HepG2 (cell line): ENCODE measurements around the gene CRYM. TPM values are rescaled to one million over a fixed set of nuclear protein-coding genes. Genes with fewer than 3 reads are reported as not detected.

Source experiments
- ATAC-seq: fragments of 200-7000 bp; cut with Tn5 transposase; 3 replicates; pipeline ENCODE4 v1.9.1; 2020; ENCODE audit warnings: mild to moderate bottlenecking, moderate library complexity
- BruUV-seq: library from RNA; stranded (reverse); fragments of 400-500 nt; replicated peaks from 2 replicates; lab custom pipeline; 2021; lab: Mats Ljungman, UMichigan
- CTCF ChIA-PET: fragments of 300-600 bp; formaldehyde crosslinking; extraction: SDS; loops from one replicate; lab custom pipeline; 2021; ENCODE audit warnings: low total read pairs, inconsistent platforms, low intra/inter-chr PET ratio; lab: Yijun Ruan, JAX
- POLR2A ChIA-PET: fragments of 350-600 bp; sonication (Branson Sonifier 250); formaldehyde crosslinking; loops from one replicate; lab custom pipeline; 2020; ENCODE audit warnings: antibody characterized with exemption, inconsistent platforms; lab: Yijun Ruan, JAX
- DNase-seq: peaks from one replicate; pipeline ENCODE4 v3.0.0-alpha.2; 2015; ENCODE audit warnings: low spot score
- FAIRE-seq: peaks from 3 replicates; lab custom pipeline; 2011; peaks lifted over from hg19 to GRCh38; lab: Jason Lieb, UNC
- H2AFZ ChIP-seq: one replicate; pipeline ENCODE4 v1.6.1; 2011; ENCODE audit warnings: low read length, inconsistent platforms
- H3K27ac ChIP-seq: fragments of 300-600 bp; 3 replicates; pipeline ENCODE4 v1.8.0; 2011; ENCODE audit warnings: mixed run types, mild to moderate bottlenecking, mixed read lengths, low read length, inconsistent platforms; ENCODE audit not compliant: insufficient read depth; ENCODE audit errors: extremely low read length
- H3K27me3 ChIP-seq, 2 experiments: fragments of 200-600 bp in 1 of 2; 2 replicates in 1 of 2; 3 replicates in 1 of 2; pipeline versions ENCODE4 v1.6.0 to v1.8.0; 2011; ENCODE audit warnings: low read length in 2 of 2, mild to moderate bottlenecking in 2 of 2, moderate library complexity in 2 of 2, inconsistent platforms in 1 of 2; ENCODE audit not compliant: insufficient read depth in 2 of 2, control insufficient read depth in 1 of 2
- H3K36me3 ChIP-seq, 2 experiments: fragments of 200-600 bp in 1 of 2; replicated peaks in 1 of 2; 2 replicates in 1 of 2; 3 replicates in 1 of 2; pipeline versions ENCODE4 v1.5.1 to v1.8.0; 2011; ENCODE audit warnings: low read length in 2 of 2, inconsistent platforms in 1 of 2; ENCODE audit not compliant: insufficient read depth in 2 of 2, control insufficient read depth in 1 of 2
- H3K4me1 ChIP-seq: 2 replicates; pipeline ENCODE4 v1.5.1; 2012; ENCODE audit warnings: low read length, inconsistent platforms; ENCODE audit not compliant: insufficient read depth
- H3K4me2 ChIP-seq: 2 replicates; pipeline ENCODE4 v1.6.0; 2011; ENCODE audit warnings: low read depth, low read length, inconsistent platforms
- H3K4me3 ChIP-seq, 3 experiments: fragments of 200-600 bp in 1 of 3; sonication (generic), shearing (Covaris generic) in 1 of 3; replicated peaks in 1 of 3; 2 replicates each; pipeline ENCODE4 v1.5.1; 2011 to 2016; ENCODE audit warnings: low read length in 3 of 3, inconsistent platforms in 2 of 3, low read depth in 2 of 3, mild to moderate bottlenecking in 2 of 3, control low read depth in 1 of 3, mixed read lengths in 1 of 3; ENCODE audit not compliant: insufficient read depth in 1 of 3
- H3K79me2 ChIP-seq: one replicate; pipeline ENCODE4 v1.6.1; 2011; ENCODE audit warnings: low read length, inconsistent platforms; ENCODE audit not compliant: insufficient read depth
- H3K9ac ChIP-seq: 2 replicates; pipeline ENCODE4 v1.6.0; 2011; ENCODE audit warnings: mild to moderate bottlenecking, low read depth, low read length, inconsistent platforms; ENCODE audit not compliant: insufficient read depth
- H3K9me3 ChIP-seq: 2 replicates; pipeline ENCODE4 v1.5.1; 2012; ENCODE audit warnings: mild to moderate bottlenecking, low read length
- H4K20me1 ChIP-seq: 2 replicates; pipeline ENCODE4 v1.6.0; 2011; ENCODE audit warnings: inconsistent platforms, mild to moderate bottlenecking, low read length, moderate library complexity; ENCODE audit not compliant: insufficient read depth
- CSRNP2 ChIP-seq: sonication (generic); formaldehyde crosslinking; conservative IDR thresholded peaks from 2 replicates; pipeline ENCODE4 v1.8.0; 2022; ENCODE audit warnings: low read depth, missing genetic modification reagents
- E2F5 ChIP-seq: sonication (generic); formaldehyde crosslinking; conservative IDR thresholded peaks from 2 replicates; pipeline ENCODE4 v1.4.0; 2020; ENCODE audit warnings: missing genetic modification reagents
- ETV5 ChIP-seq: IDR thresholded peaks from 2 replicates; pipeline ENCODE4 v1.6.1; 2018; ENCODE audit warnings: missing biosample characterization, missing genetic modification reagents, inconsistent platforms, borderline replicate concordance
- HNRNPL ChIP-seq: fragments of 200-400 bp; formaldehyde crosslinking; IDR thresholded peaks from 2 replicates; pipeline ENCODE4 v1.6.1; 2017; ENCODE audit warnings: mild to moderate bottlenecking, low read depth, low read length
- IKZF5 ChIP-seq: IDR thresholded peaks from 2 replicates; pipeline ENCODE4 v1.6.1; 2018; ENCODE audit warnings: missing genetic modification reagents, mild to moderate bottlenecking, missing compliant biosample characterization
- NCOA2 ChIP-seq: sonication (generic); formaldehyde crosslinking; IDR thresholded peaks from 2 replicates; pipeline ENCODE4 v1.8.0; 2022; ENCODE audit warnings: inconsistent platforms
- NPAS2 ChIP-seq: sonication (generic); formaldehyde crosslinking; IDR thresholded peaks from 2 replicates; pipeline ENCODE4 v1.8.0; 2022; ENCODE audit warnings: mild to moderate bottlenecking, missing genetic modification reagents, borderline replicate concordance
- PAXIP1 ChIP-seq: sonication (generic); formaldehyde crosslinking; conservative IDR thresholded peaks from 2 replicates; pipeline ENCODE4 v1.4.0; 2020; ENCODE audit warnings: mild to moderate bottlenecking, missing genetic modification reagents, moderate library complexity
- POLR2A ChIP-seq, 2 experiments: IDR thresholded peaks; 2 replicates each; pipeline ENCODE4 v1.6.1; 2011; ENCODE audit warnings: low read depth in 2 of 2, low read length in 2 of 2, mild to moderate bottlenecking in 1 of 2, moderate library complexity in 1 of 2; ENCODE audit not compliant: insufficient read depth in 1 of 2
- SKI ChIP-seq: fragments of 450-650 bp; IDR thresholded peaks from one replicate; pipeline ENCODE4 v1.6.1; 2018; ENCODE audit warnings: mild to moderate bottlenecking; ENCODE audit not compliant: partially characterized antibody
- SRSF4 ChIP-seq: fragments of 200-400 bp; formaldehyde crosslinking; IDR thresholded peaks from one replicate; pipeline ENCODE4 v1.6.1; 2018; ENCODE audit warnings: mild to moderate bottlenecking, low read depth, low read length, moderate library complexity; ENCODE audit not compliant: poor library complexity, severe bottlenecking
- YY1 ChIP-seq: IDR thresholded peaks from 2 replicates; pipeline ENCODE4 v1.6.1; 2011; ENCODE audit warnings: low read length, low read depth, moderate library complexity, mild to moderate bottlenecking; ENCODE audit not compliant: insufficient read depth, insufficient replicate concordance
- ZFP37 ChIP-seq: sonication (generic); formaldehyde crosslinking; IDR thresholded peaks from 2 replicates; pipeline ENCODE4 v1.4.0; 2020; ENCODE audit warnings: missing genetic modification reagents, borderline replicate concordance
- ZFP90 ChIP-seq: sonication (generic); formaldehyde crosslinking; IDR thresholded peaks from 2 replicates; pipeline ENCODE4 v1.8.0; 2022; ENCODE audit warnings: missing genetic modification reagents, mild to moderate bottlenecking, inconsistent platforms, borderline replicate concordance
- ZNF180 ChIP-seq: sonication (generic); formaldehyde crosslinking; IDR thresholded peaks from 2 replicates; pipeline ENCODE4 v1.4.0; 2020; ENCODE audit warnings: low read depth, missing genetic modification reagents, borderline replicate concordance
- ZNF282 ChIP-seq: fragments of 450-650 bp; IDR thresholded peaks from 2 replicates; pipeline ENCODE4 v1.6.1; 2018; ENCODE audit not compliant: partially characterized antibody
- ZNF670 ChIP-seq: sonication (generic); formaldehyde crosslinking; IDR thresholded peaks from 2 replicates; pipeline ENCODE4 v1.8.0; 2022; ENCODE audit warnings: mild to moderate bottlenecking, missing genetic modification reagents, borderline replicate concordance
- WGBS: methylation state at CpG from one replicate; pipeline ENCODE4 v1.1.6; 2017; ENCODE audit warnings: low lambda C conversion rate; 5-methylcytosine and 5-hydroxymethylcytosine counted together
- in situ Hi-C: cut with HindIII; loops from 2 replicates; pipeline ENCODE4 v1.10.0; 2017; ENCODE audit warnings: low pct_unique_long_range_greater_than_20kb; ENCODE audit not compliant: extremely low pct_ligation_motif_present
- intact Hi-C: fragments of 100-400 bp; cut with micrococcal nuclease; formaldehyde crosslinking; loops from one replicate; pipeline ENCODE4 v1.10.0; 2022; ENCODE audit not compliant: unreplicated experiment
- polyA plus RNA-seq, 8 experiments: library from polyadenylated mRNA; depleted of rRNA in 3 of 8; stranded (reverse) in 7 of 8; unstranded in 1 of 8; fragments of >200 nt; fragmentation: Illumina TruSeq in 4 of 8; extraction: Trizol in 4 of 8; gene quantifications; 2 replicates each; pipeline versions ENCODE4 v1.2.1 to v1.2.3, GENCODE V29; 2011 to 2016; ENCODE audit warnings: low read depth in 4 of 8, missing spikeins in 1 of 8, mixed read lengths in 1 of 8; ENCODE audit not compliant: insufficient read depth in 1 of 8
- total RNA-seq, 5 experiments: library from RNA; depleted of rRNA; stranded (reverse); fragments of >200 nt; fragmentation: Illumina TruSeq; extraction: Trizol; gene quantifications; 2 replicates each; pipeline ENCODE4 v1.2.3, GENCODE V29; 2016; ENCODE audit warnings: low read depth in 1 of 5

The CRYM gene
- total and polyA plus RNA-seq, 2 of the 13 experiments (the other 11 are each of a cell fraction or from before 2014, with no cell fraction given) = 1.9 to 2.2 TPM

- in situ Hi-C loops (no loop called here), intact Hi-C loops (loop anchor here (1.0 to 5.0 kb wide), 3 partner anchors 27 to 45 kb away; partner anchors contain the start of gene CRYM)
- DNase-seq (peak; percentile 94), FAIRE-seq (peak; percentile 93), ATAC-seq (peak; percentile 99)
- Histone ChIP-seq H4K20me1 (no peaks in the 10 kb centered on the region), H3K9me3 (no peaks in the 10 kb centered on the region), H3K36me3 (peaks cover 0 to 1% of the 10 kb centered on the region in 2 experiments; a peak in 1 of 5 replicates), H3K4me1 (peaks cover 75% of the 10 kb centered on the region), H3K4me3 (peak within 1 kb of the TSS; percentile 70 to 80 (median 71)), H3K27me3 (no peaks in the 10 kb centered on the region; a peak in 1 of 5 replicates), H3K27ac (peak within 1 kb of the TSS; percentile 68), H3K9ac (peak within 1 kb of the TSS; percentile 67), H2AFZ (peak within 1 kb of the TSS; percentile 89), H3K4me2 (peak within 1 kb of the TSS; percentile 84), H3K79me2 (peaks cover 38% of the 10 kb centered on the region)
- ChIA-PET CTCF (no interaction called here), POLR2A (interaction anchor here (0.6 to 2.8 kb wide), 22 partner anchors 8 to 101 kb away, joined by 3 to 34 read pairs (median 5); partner anchors contain the start of gene ZP2)
- TSS peak; percentile 87 for BruUV-seq
- WGBS = under 1% methylated on average over 11 of the region's 11 CpGs
- TF ChIP-seq IKZF5 (CRISPR knock-in tag) (peak; percentile 98), E2F5 (CRISPR knock-in tag) (no peak), POLR2A (IDR thresholded peaks at IDR 0.05; ENCODE audit: insufficient read depth in 1 of 2, low read depth in 2 of 2, low read length in 2 of 2) (peak; percentile 72 to 91), SRSF4 (no peak), ZFP90 (CRISPR knock-in tag) (no peak), CSRNP2 (CRISPR knock-in tag) (no peak), ETV5 (CRISPR knock-in tag) (peak; percentile 94), HNRNPL (no peak), NCOA2 (CRISPR knock-in tag) (peak; percentile 88), NPAS2 (CRISPR knock-in tag) (no peak), ZFP37 (CRISPR knock-in tag) (peak; percentile 52), SKI (peak; percentile 99), PAXIP1 (peak; percentile 99), ZNF282 (no peak), YY1 (peak; percentile 58), ZNF180 (CRISPR knock-in tag) (no peak), ZNF670 (CRISPR knock-in tag) (peak; percentile 95)
Observed at GRCh38 chr16:21233521-21234150, 44.5 kb downstream of the CRYM start, which contains the start of gene ANKS4B. Gene ANKS4B (plus strand): TSS chr16:21233699. CDS start chr16:21233738, 39 bp downstream.
